DMS79 treated with DMSO at 0.1 percent for 48 hours (cell line): ENCODE measurements around the gene PCDHGA11.
"Not testable (repeated sequence)": the region's sequence is repeated elsewhere in the genome, so short reads cannot be mapped to it uniquely, and the experiment has no call there.

ENCODE experiments used
- DNase-seq: peaks from one replicate; lab custom pipeline; 2025; lab: John Stamatoyannopoulos, UW

Gene PCDHGA11

DNA sequence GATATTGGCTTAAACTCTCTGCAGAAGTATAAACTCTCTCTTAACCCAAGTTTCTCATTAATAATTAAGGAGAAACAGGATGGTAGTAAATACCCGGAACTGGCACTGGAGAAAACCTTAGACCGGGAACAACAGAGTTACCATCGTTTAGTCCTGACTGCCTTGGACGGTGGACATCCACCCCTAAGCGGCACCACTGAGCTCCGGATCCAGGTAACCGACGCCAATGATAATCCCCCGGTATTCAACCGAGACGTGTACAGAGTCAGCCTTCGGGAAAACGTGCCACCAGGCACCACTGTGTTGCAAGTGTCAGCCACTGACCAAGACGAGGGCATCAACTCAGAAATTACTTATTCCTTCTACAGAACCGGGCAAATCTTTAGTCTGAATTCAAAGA, 22.2 kb upstream of the PCDHGA11 start:
- DNase-seq, result no peak

DNA sequence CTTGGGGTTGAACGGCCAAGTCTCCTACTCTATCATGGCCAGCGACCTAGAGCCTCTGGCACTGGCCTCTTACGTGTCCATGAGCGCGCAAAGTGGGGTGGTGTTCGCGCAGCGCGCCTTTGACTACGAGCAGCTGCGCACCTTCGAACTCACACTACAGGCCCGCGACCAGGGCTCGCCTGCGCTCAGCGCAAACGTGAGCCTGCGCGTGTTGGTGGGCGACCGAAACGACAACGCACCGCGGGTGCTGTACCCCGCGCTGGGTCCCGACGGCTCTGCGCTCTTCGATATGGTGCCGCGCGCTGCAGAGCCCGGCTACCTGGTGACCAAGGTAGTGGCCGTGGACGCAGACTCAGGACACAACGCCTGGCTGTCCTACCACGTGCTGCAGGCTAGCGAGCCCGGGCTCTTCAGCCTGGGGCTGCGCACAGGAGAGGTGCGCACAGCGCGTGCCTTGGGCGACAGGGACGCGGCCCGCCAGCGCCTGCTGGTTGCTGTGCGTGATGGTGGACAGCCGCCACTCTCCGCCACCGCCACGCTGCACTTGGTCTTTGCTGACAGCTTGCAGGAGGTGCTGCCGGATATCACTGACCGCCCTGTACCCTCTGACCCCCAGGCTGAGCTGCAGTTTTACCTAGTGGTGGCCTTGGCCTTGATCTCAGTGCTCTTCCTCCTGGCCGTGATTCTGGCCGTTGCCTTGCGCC, 21.1 kb upstream of the PCDHGA11 start:
- DNase-seq, result no peak

- no peak for DNase-seq
These were observed 18.2 kb upstream of the PCDHGA11 start, which contains the start of gene PCDHGA9 for GRCh38 chr5:141402553-141403243. Gene PCDHGA9 (plus strand): TSS chr5:141402778. CDS start chr5:141402953, 175 bp downstream.

DNA sequence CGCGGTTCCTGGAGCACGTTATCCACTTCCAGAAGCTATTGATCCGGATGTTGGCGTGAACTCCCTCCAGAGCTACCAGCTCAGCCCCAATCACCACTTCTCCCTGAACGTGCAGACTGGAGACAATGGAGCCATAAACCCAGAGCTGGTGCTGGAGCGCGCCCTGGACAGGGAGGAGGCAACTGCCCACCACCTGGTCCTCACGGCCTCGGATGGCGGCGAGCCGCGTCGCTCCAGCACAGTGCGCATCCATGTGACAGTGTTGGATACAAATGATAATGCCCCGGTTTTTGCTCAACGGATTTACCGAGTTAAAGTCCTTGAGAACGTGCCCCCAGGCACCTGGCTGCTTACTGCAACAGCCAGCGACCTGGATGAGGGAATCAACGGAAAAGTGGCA, 17.5 kb upstream of the PCDHGA11 start:
- no peak for DNase-seq

- DNase-seq, result not testable (repeated sequence)
These were observed 12.9 kb upstream of the PCDHGA11 start, which contains the start of gene PCDHGB6 for GRCh38 chr5:141407790-141408505. Gene PCDHGB6 (plus strand): TSS chr5:141408021. CDS start chr5:141408203, 182 bp downstream.

- no peak for DNase-seq
These were observed 11.1 kb upstream of the PCDHGA11 start for GRCh38 chr5:141409598-141410306.

DNA sequence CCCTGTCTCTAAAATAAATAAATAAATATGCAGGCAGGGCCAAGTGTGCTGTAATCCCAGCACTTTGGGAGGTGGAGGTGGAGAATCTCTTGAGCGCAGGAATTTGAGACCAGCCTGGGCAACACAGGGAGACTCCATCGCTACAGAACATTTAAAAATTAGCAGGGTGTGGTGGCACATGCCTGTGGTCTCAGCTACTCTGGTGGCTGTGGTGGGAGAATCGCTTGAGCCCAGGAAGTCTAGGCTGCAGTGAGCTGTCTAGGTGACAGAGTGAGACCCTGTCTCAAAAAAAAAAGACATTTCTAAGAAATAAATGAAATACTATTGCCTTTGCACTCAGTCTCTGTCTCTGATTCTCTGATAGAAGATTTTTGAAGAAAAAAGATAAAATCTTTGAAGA, 9.3 kb upstream of the PCDHGA11 start:
- no peak for DNase-seq

GRCh38 chr5:141412854-141413539, 7.9 kb upstream of the PCDHGA11 start, which contains the start of gene PCDHGA10:
Gene PCDHGA10 (plus strand): TSS chr5:141412987. CDS start chr5:141413176, 189 bp downstream.
- no peak for DNase-seq

DNA sequence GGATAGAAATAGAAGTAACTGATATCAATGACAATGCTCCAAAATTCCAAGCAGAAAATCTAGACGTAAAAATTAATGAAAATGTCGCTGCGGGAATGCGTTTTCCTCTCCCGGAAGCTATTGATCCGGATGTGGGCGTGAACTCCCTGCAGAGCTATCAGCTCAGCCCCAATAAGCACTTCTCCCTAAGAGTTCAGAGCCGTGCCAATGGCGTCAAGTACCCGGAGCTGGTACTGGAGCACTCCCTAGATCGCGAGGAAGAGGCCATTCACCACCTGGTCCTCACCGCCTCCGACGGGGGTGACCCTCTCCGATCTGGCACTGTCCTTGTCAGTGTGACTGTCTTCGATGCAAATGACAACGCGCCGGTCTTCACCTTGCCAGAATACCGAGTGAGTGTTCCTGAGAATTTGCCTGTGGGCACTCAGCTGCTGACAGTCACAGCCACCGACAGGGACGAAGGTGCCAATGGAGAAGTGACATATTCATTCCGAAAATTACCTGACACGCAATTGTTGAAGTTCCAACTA, 7.2 kb upstream of the PCDHGA11 start:
- DNase-seq, result no peak

GRCh38 chr5:141414548-141415274, 6.1 kb upstream of the PCDHGA11 start:
- not testable (repeated sequence) for DNase-seq

DNA sequence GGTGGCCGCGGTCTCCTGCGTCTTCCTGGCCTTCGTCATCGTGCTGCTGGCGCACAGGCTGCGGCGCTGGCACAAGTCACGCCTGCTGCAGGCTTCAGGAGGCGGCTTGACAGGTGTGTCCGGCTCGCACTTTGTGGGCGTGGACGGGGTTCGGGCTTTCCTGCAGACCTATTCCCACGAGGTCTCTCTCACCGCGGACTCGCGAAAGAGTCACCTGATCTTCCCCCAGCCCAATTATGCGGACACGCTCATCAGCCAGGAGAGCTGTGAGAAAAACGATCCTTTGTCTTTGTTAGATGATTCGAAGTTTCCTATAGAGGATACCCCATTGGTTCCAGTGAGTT, 5.6 kb upstream of the PCDHGA11 start:
- DNase-seq, result not testable (repeated sequence)

DNA sequence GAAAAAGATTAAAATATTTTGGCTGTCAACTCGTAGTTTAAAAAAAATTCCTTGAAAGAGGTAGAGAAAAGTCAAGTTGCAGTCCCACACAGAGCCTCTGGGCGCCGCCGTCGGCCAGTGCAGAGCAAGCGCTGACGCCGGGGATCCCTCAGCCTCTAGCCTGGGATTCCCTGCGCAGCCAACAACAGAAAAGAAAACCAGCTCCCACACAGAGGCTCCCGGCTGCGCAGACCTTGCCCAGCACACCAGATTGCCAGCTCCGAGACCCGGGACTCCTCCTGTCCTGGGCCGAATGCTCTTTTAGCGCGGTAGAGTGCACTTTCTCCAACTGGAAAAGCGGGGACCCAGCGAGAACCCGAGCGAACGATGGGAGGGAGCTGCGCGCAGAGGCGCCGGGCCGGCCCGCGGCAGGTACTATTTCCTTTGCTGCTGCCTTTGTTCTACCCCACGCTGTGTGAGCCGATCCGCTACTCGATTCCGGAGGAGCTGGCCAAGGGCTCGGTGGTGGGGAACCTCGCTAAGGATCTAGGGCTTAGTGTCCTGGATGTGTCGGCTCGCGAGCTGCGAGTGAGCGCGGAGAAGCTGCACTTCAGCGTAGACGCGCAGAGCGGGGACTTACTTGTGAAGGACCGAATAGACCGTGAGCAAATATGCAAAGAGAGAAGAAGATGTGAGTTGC, 3.2 kb upstream of the PCDHGA11 start, which contains the start of gene PCDHGB7:
PCDHGB7 (plus strand) TSS at position 184 of the 679 bp plus-strand sequence; CDS start at position 367, 183 bp downstream.
- not testable (repeated sequence) for DNase-seq

- DNase-seq, result no peak
These were observed 1.6 kb upstream of the PCDHGA11 start for GRCh38 chr5:141419074-141419880.

- no peak for DNase-seq
These were observed 621 bp downstream of the PCDHGA11 start for GRCh38 chr5:141421489-141421855.

DNA sequence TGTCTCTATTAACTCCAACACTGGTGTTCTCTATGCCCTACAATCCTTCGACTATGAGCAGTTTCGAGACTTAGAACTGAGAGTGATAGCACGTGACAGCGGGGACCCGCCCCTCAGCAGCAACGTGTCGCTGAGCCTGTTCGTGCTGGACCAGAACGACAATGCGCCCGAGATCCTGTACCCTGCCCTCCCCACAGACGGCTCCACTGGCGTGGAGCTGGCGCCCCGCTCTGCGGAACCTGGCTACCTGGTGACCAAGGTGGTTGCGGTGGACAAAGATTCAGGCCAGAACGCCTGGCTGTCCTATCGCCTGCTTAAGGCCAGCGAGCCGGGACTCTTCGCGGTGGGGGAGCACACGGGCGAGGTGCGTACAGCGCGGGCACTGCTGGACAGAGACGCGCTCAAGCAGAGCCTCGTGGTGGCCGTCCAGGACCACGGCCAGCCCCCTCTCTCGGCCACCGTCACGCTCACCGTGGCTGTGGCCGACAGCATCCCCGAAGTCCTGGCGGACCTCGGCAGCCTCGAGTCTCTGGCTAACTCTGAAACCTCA, 2.0 kb downstream of the PCDHGA11 start:
- no peak for DNase-seq

DNA sequence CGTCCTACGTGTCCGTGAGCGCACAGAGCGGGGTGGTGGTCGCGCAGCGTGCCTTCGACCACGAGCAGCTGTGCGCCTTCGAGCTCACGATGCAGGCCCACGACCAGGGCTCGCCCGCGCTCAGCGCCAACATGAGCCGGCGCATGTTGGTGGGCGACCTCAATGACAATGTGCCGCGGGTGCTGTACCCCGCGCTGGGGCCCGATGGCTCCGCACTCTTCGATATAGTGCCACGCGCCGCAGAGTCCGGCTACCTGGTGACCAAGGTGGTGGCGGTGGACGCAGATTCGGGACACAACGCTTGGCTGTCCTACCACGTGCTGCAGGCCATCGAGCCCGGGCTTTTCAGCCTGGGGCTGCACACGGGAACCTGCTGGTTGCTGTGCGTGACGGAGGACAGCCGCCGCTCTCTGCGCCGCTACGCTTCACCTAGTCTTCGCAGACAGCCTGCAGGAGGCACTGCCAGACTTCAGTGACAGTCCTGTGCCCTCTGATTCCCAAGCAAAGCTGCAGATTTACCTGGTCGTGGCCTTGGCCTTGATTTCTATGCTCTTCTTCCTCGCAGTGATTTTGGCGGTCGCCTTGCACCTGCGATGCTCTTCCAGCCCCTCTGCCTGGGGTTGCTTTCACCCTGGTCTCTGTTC, 7.1 kb downstream of the PCDHGA11 start:
- DNase-seq, result no peak

GRCh38 chr5:141430332-141431113, 9.7 kb downstream of the PCDHGA11 start, which contains the start of gene PCDHGA12:
Gene PCDHGA12 (plus strand): TSS chr5:141430507. CDS start chr5:141430760, 253 bp downstream.
- no peak for DNase-seq
